GM12878 (cell line): ENCODE results near the gene STARD5. TPM values are rescaled to one million over a fixed set of nuclear protein-coding genes. Genes with fewer than 3 reads are reported as not detected.

ENCODE experiments used
- ATAC-seq: fragments of 200-7000 bp; cut with Tn5 transposase; 3 replicates; pipeline ENCODE4 v1.9.1; 2020; ENCODE audit warnings: mild to moderate bottlenecking, moderate library complexity
- BruUV-seq: library from RNA; stranded (reverse); fragments of 400-500 nt; replicated peaks from 2 replicates; lab custom pipeline; 2021; lab: Mats Ljungman, UMichigan
- CTCF ChIA-PET: fragments of 300-600 bp; sonication (Branson Sonifier 250); formaldehyde crosslinking; extraction: SDS; loops from one replicate; lab custom pipeline; 2021; ENCODE audit warnings: inconsistent platforms; lab: Yijun Ruan, JAX
- POLR2A ChIA-PET: fragments of 350-600 bp; formaldehyde crosslinking; extraction: SDS; loops from one replicate; lab custom pipeline; 2021; ENCODE audit warnings: inconsistent platforms; lab: Charles Lee
- RAD21 ChIA-PET: fragments of 300-600 bp; sonication (Branson Sonifier 250); formaldehyde crosslinking; loops from one replicate; lab custom pipeline; 2023; ENCODE audit warnings: antibody characterized with exemption; ENCODE audit not compliant: unreplicated experiment; lab: Charles Lee
- SMC1A ChIA-PET: fragments of 300-600 bp; sonication (Branson Sonifier 250); formaldehyde crosslinking; loops from one replicate; lab custom pipeline; 2023; ENCODE audit not compliant: unreplicated experiment, uncharacterized antibody; lab: Charles Lee
- DNase-seq: peaks from one replicate; pipeline ENCODE4 v3.0.0-alpha.2; 2011; ENCODE audit warnings: low read depth, low spot score
- FAIRE-seq: peaks from 3 replicates; lab custom pipeline; 2011; peaks lifted over from hg19 to GRCh38; lab: Jason Lieb, UNC
- H2AFZ ChIP-seq: 2 replicates; pipeline ENCODE4 v1.6.0; 2011; ENCODE audit warnings: low read depth, low read length, control low read depth; ENCODE audit not compliant: control insufficient read depth
- H3K27ac ChIP-seq: 2 replicates; pipeline ENCODE4 v1.5.1; 2011; ENCODE audit warnings: control low read depth; ENCODE audit not compliant: control insufficient read depth, insufficient read depth
- H3K27me3 ChIP-seq, 2 experiments: replicated peaks in 1 of 2; 2 replicates each; pipeline versions ENCODE4 v1.6.0 to v1.6.1; 2011; ENCODE audit warnings: low read length in 1 of 2; ENCODE audit not compliant: control insufficient read depth in 2 of 2, insufficient read depth in 2 of 2
- H3K36me3 ChIP-seq, 2 experiments: 2 replicates each; pipeline ENCODE4 v1.5.1; 2011; ENCODE audit warnings: low read length in 1 of 2; ENCODE audit not compliant: control insufficient read depth in 2 of 2, insufficient read depth in 2 of 2
- H3K4me1 ChIP-seq: 2 replicates; pipeline ENCODE4 v1.6.1; 2011; ENCODE audit warnings: mild to moderate bottlenecking, low read length, moderate library complexity, mixed read lengths; ENCODE audit not compliant: control insufficient read depth, insufficient read depth
- H3K4me2 ChIP-seq: 2 replicates; pipeline ENCODE4 v1.6.0; 2011; ENCODE audit warnings: control low read depth; ENCODE audit not compliant: control insufficient read depth, insufficient read depth
- H3K4me3 ChIP-seq: fragments of 200-600 bp; sonication (generic); 2 replicates; pipeline ENCODE4 v1.5.1; 2016
- H3K79me2 ChIP-seq: 2 replicates; pipeline ENCODE4 v1.6.0; 2011; ENCODE audit warnings: low read length; ENCODE audit not compliant: control insufficient read depth, insufficient read depth
- H3K9ac ChIP-seq: 2 replicates; pipeline ENCODE4 v1.8.0; 2011; ENCODE audit warnings: low read length, control low read depth, mixed read lengths; ENCODE audit not compliant: control insufficient read depth, insufficient read depth
- H3K9me3 ChIP-seq: replicated peaks from 3 replicates; pipeline ENCODE4 v1.5.1; 2011; ENCODE audit warnings: mild to moderate bottlenecking, low read length; ENCODE audit not compliant: control insufficient read depth, insufficient read depth
- H4K20me1 ChIP-seq: 2 replicates; pipeline ENCODE4 v1.6.0; 2011; ENCODE audit not compliant: control insufficient read depth, insufficient read depth
- ATF7 ChIP-seq: fragments of 450-650 bp; IDR thresholded peaks from 2 replicates; pipeline ENCODE4 v1.6.1; 2016; ENCODE audit warnings: low read depth, mild to moderate bottlenecking
- ELK1 ChIP-seq: IDR thresholded peaks from 2 replicates; pipeline ENCODE4 v1.6.1; 2012; ENCODE audit warnings: low read depth, low read length, improper control_type of control experiment
- MYB ChIP-seq: fragments of 150-350 bp; IDR thresholded peaks from 2 replicates; pipeline ENCODE4 v1.6.1; 2014; ENCODE audit warnings: mild to moderate bottlenecking, low read depth, low read length, borderline replicate concordance
- NBN ChIP-seq: fragments of 450-650 bp; IDR thresholded peaks from 2 replicates; pipeline ENCODE4 v1.6.1; 2016
- PBX3 ChIP-seq: IDR thresholded peaks from 2 replicates; pipeline ENCODE4 v1.6.1; 2011; ENCODE audit warnings: mild to moderate bottlenecking, low read depth, low read length, moderate library complexity; ENCODE audit not compliant: insufficient replicate concordance
- RAD21 ChIP-seq: IDR thresholded peaks from 2 replicates; pipeline ENCODE4 v1.6.1; 2011; ENCODE audit warnings: mild to moderate bottlenecking, low read depth, low read length, moderate library complexity; ENCODE audit not compliant: insufficient read depth
- RCOR1 ChIP-seq: conservative IDR thresholded peaks from 2 replicates; pipeline ENCODE4 v1.6.1; 2012; ENCODE audit warnings: low read depth, low read length, improper control_type of control experiment
- USF1 ChIP-seq: IDR thresholded peaks from 2 replicates; pipeline ENCODE4 v1.6.1; 2011; ENCODE audit warnings: borderline replicate concordance, low read depth, mild to moderate bottlenecking, moderate library complexity, mixed read lengths, low read length; ENCODE audit not compliant: insufficient read depth; ENCODE audit errors: extremely low read length
- ZNF217 ChIP-seq: fragments of 450-650 bp; IDR thresholded peaks from 2 replicates; pipeline ENCODE4 v1.6.1; 2017; ENCODE audit warnings: antibody characterized with exemption, mild to moderate bottlenecking
- WGBS: methylation state at CpG from one replicate; pipeline ENCODE4 v1.1.6; 2016; ENCODE audit warnings: low lambda C conversion rate; ENCODE audit not compliant: insufficient replicate concordance, insufficient coverage; ENCODE audit errors: missing lambda C conversion rate; 5-methylcytosine and 5-hydroxymethylcytosine counted together
- in situ Hi-C: fragments of 300-500 bp; cut with MboI; formaldehyde crosslinking; loops from 9 replicates; pipeline ENCODE4 v1.14.3; 2018; ENCODE audit warnings: mixed read lengths
- intact Hi-C: fragments of 100-400 bp; cut with micrococcal nuclease; formaldehyde crosslinking; loops from one replicate; pipeline ENCODE4 v1.14.2; 2022; ENCODE audit not compliant: unreplicated experiment
- polyA plus RNA-seq, 11 experiments: library from polyadenylated mRNA; depleted of rRNA in 4 of 11; unstranded in 6 of 11; stranded (reverse) in 5 of 11; fragments of >200 nt; fragmentation: Nextera tagmentation in 4 of 11; fragmentation: Illumina TruSeq in 1 of 11; extraction: Ambion mirVana in 4 of 11; extraction: Trizol in 1 of 11; gene quantifications; 1 replicate in 1 of 11; 2 replicates in 10 of 11; pipeline versions ENCODE4 v1.2.1 to v1.2.3, GENCODE V29; 2011 to 2016; ENCODE audit warnings: inconsistent platforms in 2 of 11, missing spikeins in 2 of 11, low read depth in 1 of 11
- total RNA-seq, 4 experiments: library from RNA; depleted of rRNA in 3 of 4; stranded (reverse); fragments of >200 nt in 3 of 4; fragmentation: Illumina TruSeq in 1 of 4; extraction: Trizol in 1 of 4; gene quantifications; 2 replicates each; pipeline versions ENCODE4 v1.2.1 to v1.2.3, GENCODE V29; 2013 to 2021
- TF ChIP-seq, protein P1 (sequence below): fragments of 450-650 bp; formaldehyde crosslinking; IDR thresholded peaks from 2 replicates; pipeline ENCODE4 v1.5.0; 2022; ENCODE audit warnings: mild to moderate bottlenecking, missing genetic modification characterization
- TF ChIP-seq, protein P2 (sequence below): fragments of 450-650 bp; formaldehyde crosslinking; IDR thresholded peaks from 2 replicates; pipeline ENCODE4 v1.4.0; 2020; ENCODE audit warnings: mild to moderate bottlenecking, moderate library complexity

The STARD5 gene
- total and polyA plus RNA-seq, 10 of the 15 experiments (the other 5 are each of a cell fraction or from before 2014, with no cell fraction given) = 2.3 to 9.4 (median 4.7) TPM

DNA sequence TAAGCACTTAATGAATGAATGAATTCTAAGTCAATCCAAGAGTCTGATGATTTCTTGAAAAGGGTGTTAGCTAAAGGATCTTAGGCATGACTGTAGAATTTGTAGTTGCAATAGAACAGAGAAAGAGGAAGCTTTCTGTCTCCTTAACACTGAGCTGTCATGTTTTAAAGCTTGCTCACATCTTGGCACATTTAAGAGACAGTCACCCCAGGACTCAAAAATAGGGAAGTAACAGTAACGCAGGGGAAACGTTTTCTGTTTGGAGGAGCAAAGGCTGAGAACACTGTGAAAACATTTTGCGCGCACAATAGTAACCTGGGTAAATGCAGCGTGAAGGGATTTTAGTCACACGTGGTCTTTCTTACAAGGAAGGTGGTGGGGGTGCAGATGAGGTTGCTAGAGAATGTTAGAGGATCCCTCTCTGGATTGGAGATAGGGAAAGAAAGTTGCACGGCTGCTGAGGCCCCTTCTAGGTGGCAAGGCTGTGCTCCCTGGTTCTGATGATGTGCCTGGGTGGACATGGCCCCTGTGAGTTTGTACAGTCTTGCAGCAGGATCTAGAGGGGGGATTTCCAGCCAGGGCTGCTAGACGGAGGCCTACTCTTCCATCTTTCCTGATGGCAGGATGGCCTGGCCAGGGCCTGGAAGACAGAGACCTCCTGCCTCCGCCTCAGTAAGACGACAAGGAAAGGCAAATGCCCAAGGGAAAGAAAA is 12.0 kb downstream of the STARD5 start:
- H3K36me3 ChIP-seq = peaks cover 17 to 42% of the 10 kb centered on the region in 2 experiments
- ATAC-seq (peak; percentile 74), FAIRE-seq (peak; percentile 65), DNase-seq (no peak)
- H3K79me2 ChIP-seq = no peaks in the 10 kb centered on the region
- H4K20me1 ChIP-seq = no peaks in the 10 kb centered on the region
- in situ Hi-C loops = no loop called here
- H3K27me3 ChIP-seq = no peaks in the 10 kb centered on the region
- H3K9ac ChIP-seq = peak overlapping the region; percentile 26; the same call in 1 of the 2 replicates
- BruUV-seq = no TSS peak
- H2AFZ ChIP-seq = no peak overlapping the region
- ChIA-PET POLR2A (interaction anchor here (0.7 to 2.0 kb wide), 6 partner anchors 10 to 19 kb away, joined by 3 to 23 read pairs (median 5); partner anchors contain the start of gene STARD5), RAD21 (interaction anchor here (0.8 to 2.2 kb wide), 14 partner anchors 10 to 46 kb away, joined by 3 to 31 read pairs (median 6); partner anchors contain the start of gene STARD5), SMC1A (interaction anchor here (0.7 to 3.2 kb wide), 10 partner anchors 11 to 37 kb away, joined by 3 to 55 read pairs (median 6); partner anchors contain the start of gene STARD5), CTCF (interaction anchor here (0.7 to 5.0 kb wide), 13 partner anchors 9 to 321 kb away, joined by 3 to 24 read pairs (median 8); partner anchors contain the start of gene STARD5)
- H3K4me2 ChIP-seq = peak overlapping the region; percentile 11; the same call in 1 of the 2 replicates
- H3K27ac ChIP-seq = peak overlapping the region; percentile 61
- no peak overlapping the region for H3K4me3 ChIP-seq
- H3K4me1 ChIP-seq = peaks cover 36% of the 10 kb centered on the region
- WGBS = 76% methylated on average over 10 of the region's 10 CpGs
- H3K9me3 ChIP-seq = no peaks in the 10 kb centered on the region
- intact Hi-C loops = no loop called here
- TF ChIP-seq MYB = no peak
- 0 out of 2 replicates have a peak, but pooled peaks have one; percentile 29 for TF ChIP-seq ATF7
- TF ChIP-seq, protein P1, sequence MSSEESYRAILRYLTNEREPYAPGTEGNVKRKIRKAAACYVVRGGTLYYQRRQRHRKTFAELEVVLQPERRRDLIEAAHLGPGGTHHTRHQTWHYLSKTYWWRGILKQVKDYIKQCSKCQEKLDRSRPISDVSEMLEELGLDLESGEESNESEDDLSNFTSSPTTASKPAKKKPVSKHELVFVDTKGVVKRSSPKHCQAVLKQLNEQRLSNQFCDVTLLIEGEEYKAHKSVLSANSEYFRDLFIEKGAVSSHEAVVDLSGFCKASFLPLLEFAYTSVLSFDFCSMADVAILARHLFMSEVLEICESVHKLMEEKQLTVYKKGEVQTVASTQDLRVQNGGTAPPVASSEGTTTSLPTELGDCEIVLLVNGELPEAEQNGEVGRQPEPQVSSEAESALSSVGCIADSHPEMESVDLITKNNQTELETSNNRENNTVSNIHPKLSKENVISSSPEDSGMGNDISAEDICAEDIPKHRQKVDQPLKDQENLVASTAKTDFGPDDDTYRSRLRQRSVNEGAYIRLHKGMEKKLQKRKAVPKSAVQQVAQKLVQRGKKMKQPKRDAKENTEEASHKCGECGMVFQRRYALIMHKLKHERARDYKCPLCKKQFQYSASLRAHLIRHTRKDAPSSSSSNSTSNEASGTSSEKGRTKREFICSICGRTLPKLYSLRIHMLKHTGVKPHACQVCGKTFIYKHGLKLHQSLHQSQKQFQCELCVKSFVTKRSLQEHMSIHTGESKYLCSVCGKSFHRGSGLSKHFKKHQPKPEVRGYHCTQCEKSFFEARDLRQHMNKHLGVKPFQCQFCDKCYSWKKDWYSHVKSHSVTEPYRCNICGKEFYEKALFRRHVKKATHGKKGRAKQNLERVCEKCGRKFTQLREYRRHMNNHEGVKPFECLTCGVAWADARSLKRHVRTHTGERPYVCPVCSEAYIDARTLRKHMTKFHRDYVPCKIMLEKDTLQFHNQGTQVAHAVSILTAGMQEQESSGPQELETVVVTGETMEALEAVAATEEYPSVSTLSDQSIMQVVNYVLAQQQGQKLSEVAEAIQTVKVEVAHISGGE (CRISPR knock-in tag) = no peak
- no peak for TF ChIP-seq RAD21
- TF ChIP-seq NBN = no peak; the same call in none of the 2 replicates
- TF ChIP-seq ZNF217 = no peak
- no peak for TF ChIP-seq ELK1
- no peak for TF ChIP-seq USF1
- no peak for TF ChIP-seq RCOR1
- no peak for TF ChIP-seq PBX3
- TF ChIP-seq, protein P2, sequence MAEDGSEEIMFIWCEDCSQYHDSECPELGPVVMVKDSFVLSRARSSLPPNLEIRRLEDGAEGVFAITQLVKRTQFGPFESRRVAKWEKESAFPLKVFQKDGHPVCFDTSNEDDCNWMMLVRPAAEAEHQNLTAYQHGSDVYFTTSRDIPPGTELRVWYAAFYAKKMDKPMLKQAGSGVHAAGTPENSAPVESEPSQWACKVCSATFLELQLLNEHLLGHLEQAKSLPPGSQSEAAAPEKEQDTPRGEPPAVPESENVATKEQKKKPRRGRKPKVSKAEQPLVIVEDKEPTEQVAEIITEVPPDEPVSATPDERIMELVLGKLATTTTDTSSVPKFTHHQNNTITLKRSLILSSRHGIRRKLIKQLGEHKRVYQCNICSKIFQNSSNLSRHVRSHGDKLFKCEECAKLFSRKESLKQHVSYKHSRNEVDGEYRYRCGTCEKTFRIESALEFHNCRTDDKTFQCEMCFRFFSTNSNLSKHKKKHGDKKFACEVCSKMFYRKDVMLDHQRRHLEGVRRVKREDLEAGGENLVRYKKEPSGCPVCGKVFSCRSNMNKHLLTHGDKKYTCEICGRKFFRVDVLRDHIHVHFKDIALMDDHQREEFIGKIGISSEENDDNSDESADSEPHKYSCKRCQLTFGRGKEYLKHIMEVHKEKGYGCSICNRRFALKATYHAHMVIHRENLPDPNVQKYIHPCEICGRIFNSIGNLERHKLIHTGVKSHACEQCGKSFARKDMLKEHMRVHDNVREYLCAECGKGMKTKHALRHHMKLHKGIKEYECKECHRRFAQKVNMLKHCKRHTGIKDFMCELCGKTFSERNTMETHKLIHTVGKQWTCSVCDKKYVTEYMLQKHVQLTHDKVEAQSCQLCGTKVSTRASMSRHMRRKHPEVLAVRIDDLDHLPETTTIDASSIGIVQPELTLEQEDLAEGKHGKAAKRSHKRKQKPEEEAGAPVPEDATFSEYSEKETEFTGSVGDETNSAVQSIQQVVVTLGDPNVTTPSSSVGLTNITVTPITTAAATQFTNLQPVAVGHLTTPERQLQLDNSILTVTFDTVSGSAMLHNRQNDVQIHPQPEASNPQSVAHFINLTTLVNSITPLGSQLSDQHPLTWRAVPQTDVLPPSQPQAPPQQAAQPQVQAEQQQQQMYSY (CRISPR knock-in tag) = no peak
